Ovary (tissue), 3 donors: ENCODE measurements around the gene SORCS2.

Experiments used
- EP300 ChIP-seq: sonication (generic); formaldehyde crosslinking; IDR thresholded peaks from one replicate; pipeline ENCODE4 v1.6.1; 2017; ENCODE audit warnings: antibody characterized with exemption
- POLR2A ChIP-seq: fragments of 450-650 bp; IDR thresholded peaks from one replicate; pipeline ENCODE4 v1.6.1; 2017; ENCODE audit warnings: antibody characterized with exemption, mild to moderate bottlenecking, moderate library complexity
- TF ChIP-seq, protein P1 (sequence below), 3 donors: fragments of 450-650 bp in 2 of 3; fragments of 200-600 bp in 1 of 3; IDR thresholded peaks; one replicate each; pipeline versions ENCODE4 v1.5.1 to v1.8.0; 2016 to 2022; ENCODE audit warnings: antibody characterized with exemption in 3 of 3, mild to moderate bottlenecking in 1 of 3
- donor health status: DM: no; HTN: no; CAD: no.

DNA sequence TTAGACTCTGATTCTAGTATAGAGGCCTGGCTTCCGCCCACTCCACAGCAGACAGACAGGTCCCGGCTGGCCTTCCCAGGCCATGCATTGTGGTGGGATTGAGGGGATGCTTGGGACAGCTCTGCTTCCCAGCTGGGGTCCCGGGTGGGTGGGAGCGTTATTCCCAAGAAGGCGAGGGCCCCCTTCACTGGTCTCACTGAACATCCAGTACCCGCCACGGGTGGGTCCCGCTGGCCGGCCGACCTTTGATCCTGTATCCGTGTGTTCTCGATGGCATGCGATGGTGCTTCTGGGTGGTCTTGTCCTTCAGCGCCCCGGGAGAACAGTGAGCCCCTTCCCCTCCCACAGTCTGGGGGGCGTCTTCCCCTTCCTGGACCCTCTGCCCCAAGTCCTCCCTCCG, 515.9 kb downstream of the SORCS2 start:
- TF ChIP-seq, protein P1, sequence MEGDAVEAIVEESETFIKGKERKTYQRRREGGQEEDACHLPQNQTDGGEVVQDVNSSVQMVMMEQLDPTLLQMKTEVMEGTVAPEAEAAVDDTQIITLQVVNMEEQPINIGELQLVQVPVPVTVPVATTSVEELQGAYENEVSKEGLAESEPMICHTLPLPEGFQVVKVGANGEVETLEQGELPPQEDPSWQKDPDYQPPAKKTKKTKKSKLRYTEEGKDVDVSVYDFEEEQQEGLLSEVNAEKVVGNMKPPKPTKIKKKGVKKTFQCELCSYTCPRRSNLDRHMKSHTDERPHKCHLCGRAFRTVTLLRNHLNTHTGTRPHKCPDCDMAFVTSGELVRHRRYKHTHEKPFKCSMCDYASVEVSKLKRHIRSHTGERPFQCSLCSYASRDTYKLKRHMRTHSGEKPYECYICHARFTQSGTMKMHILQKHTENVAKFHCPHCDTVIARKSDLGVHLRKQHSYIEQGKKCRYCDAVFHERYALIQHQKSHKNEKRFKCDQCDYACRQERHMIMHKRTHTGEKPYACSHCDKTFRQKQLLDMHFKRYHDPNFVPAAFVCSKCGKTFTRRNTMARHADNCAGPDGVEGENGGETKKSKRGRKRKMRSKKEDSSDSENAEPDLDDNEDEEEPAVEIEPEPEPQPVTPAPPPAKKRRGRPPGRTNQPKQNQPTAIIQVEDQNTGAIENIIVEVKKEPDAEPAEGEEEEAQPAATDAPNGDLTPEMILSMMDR (IDR thresholded peaks at IDR 0.05) = no peak
- TF ChIP-seq POLR2A (no peak), EP300 (no peak)
